GM19455 (cell line): ENCODE results near the gene PIP4P1.
"Not testable (repeated sequence)": the region's sequence is repeated elsewhere in the genome, so short reads cannot be mapped to it uniquely, and the experiment has no call there.

Source experiments
- ATAC-seq: cut with Tn5 transposase; IDR thresholded peaks from one replicate; pipeline ENCODE4 v1.9.1; 2021; ENCODE audit not compliant: unreplicated experiment

The PIP4P1 gene

GRCh38 chr14:20477211-20477876 lies 16.1 kb upstream of the PIP4P1 start:
- ATAC-seq = no peak

GRCh38 chr14:20476776-20477175 lies 15.5 kb upstream of the PIP4P1 start:
- no peak for ATAC-seq

DNA sequence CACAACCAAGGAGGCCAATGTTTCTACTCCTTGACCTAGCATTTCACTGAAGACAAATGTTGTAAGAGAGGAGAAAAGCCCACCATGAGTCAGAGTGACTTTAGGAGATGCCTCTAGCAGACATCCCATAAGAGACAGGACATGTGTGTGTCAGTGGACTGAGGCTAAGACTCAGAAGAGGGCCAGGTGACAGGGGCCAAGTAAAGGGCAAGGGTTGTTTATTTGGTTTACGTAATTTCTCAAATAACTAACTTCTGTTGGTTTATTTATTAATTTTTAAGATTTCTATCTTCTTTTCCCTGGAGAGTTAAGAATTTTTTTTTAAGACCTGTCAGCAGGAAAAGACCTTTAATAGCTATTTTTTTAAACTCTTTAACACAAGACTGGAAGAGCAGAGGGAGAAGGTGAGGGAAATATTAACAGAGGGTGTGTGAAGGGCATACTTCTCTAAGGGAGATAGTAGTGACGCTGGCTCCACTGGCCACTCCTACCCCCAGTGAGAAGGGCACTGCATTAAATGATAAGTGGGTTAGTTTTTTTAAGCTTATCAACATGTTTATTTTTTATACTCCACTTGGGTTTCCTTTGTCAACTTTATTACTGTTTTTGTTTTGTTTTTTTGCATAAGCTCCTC lies 11.4 kb upstream of the PIP4P1 start:
- no peak for ATAC-seq

DNA sequence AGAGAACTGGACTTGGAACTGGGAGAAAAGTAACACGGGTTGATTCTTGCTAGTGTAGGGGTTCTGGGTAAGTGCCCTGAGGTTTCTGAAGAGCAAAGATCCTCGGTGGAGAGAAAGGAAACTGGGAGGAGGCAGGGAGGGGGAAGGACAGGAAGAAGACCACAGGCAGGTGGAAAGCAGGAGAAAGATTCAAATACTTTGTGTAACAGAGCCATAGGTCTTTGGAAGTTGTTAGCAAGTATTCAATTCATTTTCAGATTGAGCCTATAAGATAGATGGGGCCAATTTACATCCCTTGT lies 9.3 kb upstream of the PIP4P1 start:
- ATAC-seq = no peak

GRCh38 chr14:20469890-20470602 lies 8.8 kb upstream of the PIP4P1 start:
- ATAC-seq = peak; percentile 43

- peak; percentile 96 for ATAC-seq
Measured at GRCh38 chr14:20469242-20469889, 8.1 kb upstream of the PIP4P1 start, which contains the start of gene PNP. Gene PNP (plus strand): TSS chr14:20469406. CDS start chr14:20469525, 119 bp downstream.

- ATAC-seq = no peak
Measured at GRCh38 chr14:20468764-20469241, 7.6 kb upstream of the PIP4P1 start.

- ATAC-seq = peak; percentile 10
Measured at GRCh38 chr14:20460458-20461224, 593 bp downstream of the PIP4P1 start.

- ATAC-seq = no peak
Measured at GRCh38 chr14:20458031-20458789, 3.0 kb downstream of the PIP4P1 start.

DNA sequence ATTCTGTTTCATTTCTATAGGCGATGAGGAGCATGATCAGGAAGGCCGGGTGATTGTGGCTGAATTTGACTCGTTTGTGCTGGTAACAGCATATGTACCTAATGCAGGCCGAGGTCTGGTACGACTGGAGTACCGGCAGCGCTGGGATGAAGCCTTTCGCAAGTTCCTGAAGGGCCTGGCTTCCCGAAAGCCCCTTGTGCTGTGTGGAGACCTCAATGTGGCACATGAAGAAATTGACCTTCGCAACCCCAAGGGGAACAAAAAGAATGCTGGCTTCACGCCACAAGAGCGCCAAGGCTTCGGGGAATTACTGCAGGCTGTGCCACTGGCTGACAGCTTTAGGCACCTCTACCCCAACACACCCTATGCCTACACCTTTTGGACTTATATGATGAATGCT lies 4.3 kb downstream of the PIP4P1 start:
- no peak for ATAC-seq

DNA sequence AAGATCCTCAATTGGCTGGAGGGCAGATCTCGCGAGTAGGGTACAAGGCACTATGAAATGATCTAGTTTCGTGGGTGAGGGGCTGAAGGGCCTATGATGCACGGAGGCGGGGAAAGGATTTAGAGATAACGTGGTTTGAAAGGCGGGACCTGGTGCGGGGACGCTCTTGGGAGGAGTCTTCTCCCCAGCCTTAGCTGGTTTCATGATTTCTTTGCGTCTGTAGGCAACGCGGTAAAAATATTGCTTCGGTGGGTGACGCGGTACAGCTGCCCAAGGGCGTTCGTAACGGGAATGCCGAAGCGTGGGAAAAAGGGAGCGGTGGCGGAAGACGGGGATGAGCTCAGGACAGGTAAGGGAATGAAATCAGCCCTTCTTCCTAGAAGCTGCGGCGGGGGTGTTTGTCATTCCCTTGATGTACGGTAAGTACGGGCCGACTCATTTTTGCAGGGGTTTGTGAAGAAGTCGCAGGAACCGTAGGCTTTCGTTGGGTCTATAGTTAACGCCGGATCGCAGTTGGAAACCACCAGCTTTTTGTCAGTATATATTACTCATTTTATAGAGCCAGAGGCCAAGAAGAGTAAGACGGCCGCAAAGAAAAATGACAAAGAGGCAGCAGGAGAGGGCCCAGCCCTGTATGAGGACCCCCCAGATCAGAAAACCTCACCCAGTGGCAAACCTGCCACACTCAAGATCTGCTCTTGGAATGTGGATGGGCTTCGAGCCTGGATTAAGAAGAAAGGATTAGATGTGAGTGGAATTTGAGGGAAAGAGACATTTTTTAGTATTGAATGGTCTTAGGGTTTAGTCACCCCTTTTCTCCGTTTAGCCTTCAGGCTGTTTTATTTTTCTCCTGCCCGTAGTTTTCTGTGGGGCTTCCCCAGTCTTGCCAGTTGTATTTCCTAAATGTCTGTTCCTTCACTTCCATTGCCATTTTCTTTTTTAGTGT lies 5.6 kb downstream of the PIP4P1 start:
- ATAC-seq = peak; percentile 47

GRCh38 chr14:20454516-20455354 lies 6.5 kb downstream of the PIP4P1 start, which contains the start of the genes APEX1 and OSGEP:
Gene APEX1 (plus strand): TSS chr14:20455226. CDS start chr14:20455646, 420 bp downstream.
Gene OSGEP (minus strand): TSS chr14:20454812. CDS start chr14:20454683, 129 bp downstream.
- ATAC-seq = peak; percentile 80

DNA sequence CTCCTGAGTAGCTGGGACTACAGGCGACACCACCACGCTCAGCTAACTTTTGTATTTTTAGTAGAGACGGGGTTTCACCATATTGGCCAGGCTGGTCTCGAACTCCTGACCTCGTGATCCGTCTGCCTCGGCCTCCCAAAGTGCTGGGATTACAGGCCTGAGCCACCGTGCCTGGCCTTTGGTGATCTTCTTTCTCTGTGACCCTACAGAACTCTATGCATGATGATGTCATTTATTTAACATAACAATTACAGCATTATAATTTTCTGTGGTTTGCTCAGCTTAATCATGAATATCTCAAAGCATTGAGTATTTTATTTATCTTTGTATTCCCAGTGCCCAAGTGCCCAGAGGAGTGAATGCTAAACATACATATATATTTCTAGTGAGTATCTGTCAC lies 8.4 kb downstream of the PIP4P1 start:
- not testable (repeated sequence) for ATAC-seq

DNA sequence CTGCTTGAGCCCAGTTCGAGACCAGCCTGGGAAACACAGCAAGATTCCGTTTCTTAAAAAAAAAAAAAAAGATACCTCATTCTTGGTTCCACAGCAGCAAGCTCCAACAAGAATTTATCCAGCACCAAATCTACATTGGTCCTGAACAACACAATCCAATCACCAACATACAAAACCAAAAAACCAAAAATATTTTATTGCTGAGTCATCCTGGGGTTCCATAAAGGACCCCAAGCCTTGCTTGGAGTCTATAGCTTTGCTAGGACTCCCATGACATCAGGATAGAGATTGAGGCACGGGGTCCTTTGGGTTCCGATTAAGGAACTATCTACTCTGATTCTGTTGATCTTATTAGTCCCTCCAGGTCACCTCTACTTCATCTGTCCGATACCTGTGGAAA lies 14.3 kb downstream of the PIP4P1 start:
- no peak for ATAC-seq

GRCh38 chr14:20443650-20444049 lies 17.6 kb downstream of the PIP4P1 start:
- not testable (repeated sequence) for ATAC-seq

DNA sequence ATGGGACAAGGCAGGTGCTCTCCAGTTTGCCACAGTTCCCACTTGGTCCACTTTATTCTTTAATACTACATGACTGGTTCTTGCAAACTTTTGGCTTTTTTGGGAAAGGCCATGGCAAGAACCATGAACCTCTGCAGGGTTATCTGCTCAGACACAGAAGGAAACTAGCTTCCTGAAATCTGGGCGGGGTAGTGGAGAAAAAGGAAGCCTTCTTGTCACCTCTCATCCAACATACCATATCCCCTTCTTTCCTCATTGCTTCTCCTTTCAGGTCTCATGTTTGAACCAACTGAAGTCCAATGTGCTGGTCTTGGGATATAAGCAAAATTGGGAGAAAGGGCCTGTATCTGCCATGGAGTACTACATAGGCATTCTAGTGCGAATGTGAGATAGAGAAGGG lies 19.8 kb downstream of the PIP4P1 start:
- ATAC-seq = no peak

DNA sequence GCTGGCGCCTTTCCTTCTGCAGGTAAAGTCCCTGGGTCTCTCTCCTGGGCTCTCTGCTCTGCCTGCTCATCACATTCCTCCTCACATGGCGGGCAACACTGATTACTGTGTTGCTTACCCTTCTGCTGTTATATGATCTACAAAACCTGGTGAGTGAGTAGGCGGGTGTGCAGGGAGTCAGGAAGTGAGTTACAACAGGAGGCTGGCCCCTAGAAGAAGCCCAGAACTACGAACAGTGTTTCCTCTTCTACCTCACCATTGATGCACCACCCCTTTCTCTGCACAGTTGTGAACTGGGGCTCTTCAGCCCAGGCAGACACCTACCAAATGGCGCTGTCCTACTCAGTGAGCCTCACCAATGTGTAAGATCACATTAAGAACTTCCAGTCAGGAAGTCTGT lies 20.4 kb downstream of the PIP4P1 start:
- no peak for ATAC-seq

DNA sequence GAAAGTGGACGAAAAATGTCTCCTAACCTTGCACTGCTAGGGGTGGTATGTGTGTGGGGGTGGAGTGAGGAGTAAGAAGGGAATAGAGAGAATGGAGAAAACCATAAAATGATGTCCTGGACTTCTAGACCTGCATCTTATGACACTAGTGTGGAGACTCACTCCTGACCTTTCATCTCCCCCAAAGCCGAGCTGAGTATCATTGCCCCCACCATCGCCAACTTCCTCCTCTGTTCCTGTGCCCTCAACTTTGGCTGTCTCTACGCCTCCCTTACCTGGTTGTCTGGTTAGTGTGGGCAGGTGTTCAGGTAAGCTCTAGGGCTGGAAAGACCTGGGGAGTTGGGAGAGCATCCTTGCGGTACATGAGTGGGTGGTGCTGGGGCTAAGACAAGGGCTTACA lies 20.8 kb downstream of the PIP4P1 start:
- no peak for ATAC-seq
